Esophagus squamous epithelium (tissue), 5 donors: ENCODE results near the gene PRDM4. TPM values are rescaled to one million over a fixed set of nuclear protein-coding genes. Genes with fewer than 3 reads are reported as not detected.

Source experiments
- DNase-seq: peaks from one replicate; lab custom pipeline; 2025; lab: John Stamatoyannopoulos, UW
- H3K27ac ChIP-seq, 4 donors: fragments of 200-600 bp; sonication (generic); one replicate each; pipeline ENCODE4 v1.5.1; 2016 to 2019; ENCODE audit warnings: mild to moderate bottlenecking in 1 of 4
- H3K27me3 ChIP-seq, 4 donors: fragments of 200-600 bp; sonication (generic); 1 replicate in 3 of 4; 2 replicates in 1 of 4; pipeline versions ENCODE4 v1.5.1 to v1.6.0; 2017 to 2021; ENCODE audit warnings: antibody characterized with exemption in 1 of 4
- H3K36me3 ChIP-seq, 3 donors: fragments of 200-600 bp; sonication (generic); one replicate each; pipeline ENCODE4 v1.5.1; 2016 to 2019
- H3K4me1 ChIP-seq, 3 donors: fragments of 200-600 bp; sonication (generic); one replicate each; pipeline ENCODE4 v1.5.1; 2017 to 2019
- H3K4me3 ChIP-seq, 4 donors: fragments of 200-600 bp; sonication (generic); 1 replicate in 3 of 4; 2 replicates in 1 of 4; pipeline ENCODE4 v1.5.1; 2016 to 2019; ENCODE audit warnings: mild to moderate bottlenecking in 2 of 4, moderate library complexity in 1 of 4
- H3K9me3 ChIP-seq, 3 donors: fragments of 200-600 bp; sonication (generic); one replicate each; pipeline ENCODE4 v1.5.1; 2016 to 2019
- POLR2A ChIP-seq, 4 donors: fragments of 450-650 bp; IDR thresholded peaks; one replicate each; pipeline ENCODE4 v1.6.1; 2017; ENCODE audit warnings: antibody characterized with exemption in 4 of 4, mild to moderate bottlenecking in 4 of 4, moderate library complexity in 3 of 4
- WGBS, 2 donors: methylation state at CpG; one replicate each; pipeline ENCODE4 v1.1.5; 2018; 5-methylcytosine and 5-hydroxymethylcytosine counted together
- intact Hi-C: fragments of 100-400 bp; cut with DNase I; formaldehyde crosslinking; loops from one replicate; pipeline ENCODE4 v1.15.0; 2022
- total RNA-seq, 4 donors: library from RNA; depleted of rRNA; stranded (reverse); fragments of >200 nt; gene quantifications; one replicate each; pipeline ENCODE4 v1.1.0, GENCODE V29; 2016
- TF ChIP-seq, protein P1 (sequence below), 6 experiments: fragments of 450-650 bp in 4 of 6; fragments of 200-600 bp in 2 of 6; sonication (generic) in 2 of 6; IDR thresholded peaks; one replicate each; pipeline ENCODE4 v1.5.1; 2016 to 2019; ENCODE audit warnings: antibody characterized with exemption in 6 of 6, mild to moderate bottlenecking in 4 of 6, moderate library complexity in 4 of 6
- donor health status: DM: yes; HTN: yes; CAD: no.

PRDM4 gene, protein sequence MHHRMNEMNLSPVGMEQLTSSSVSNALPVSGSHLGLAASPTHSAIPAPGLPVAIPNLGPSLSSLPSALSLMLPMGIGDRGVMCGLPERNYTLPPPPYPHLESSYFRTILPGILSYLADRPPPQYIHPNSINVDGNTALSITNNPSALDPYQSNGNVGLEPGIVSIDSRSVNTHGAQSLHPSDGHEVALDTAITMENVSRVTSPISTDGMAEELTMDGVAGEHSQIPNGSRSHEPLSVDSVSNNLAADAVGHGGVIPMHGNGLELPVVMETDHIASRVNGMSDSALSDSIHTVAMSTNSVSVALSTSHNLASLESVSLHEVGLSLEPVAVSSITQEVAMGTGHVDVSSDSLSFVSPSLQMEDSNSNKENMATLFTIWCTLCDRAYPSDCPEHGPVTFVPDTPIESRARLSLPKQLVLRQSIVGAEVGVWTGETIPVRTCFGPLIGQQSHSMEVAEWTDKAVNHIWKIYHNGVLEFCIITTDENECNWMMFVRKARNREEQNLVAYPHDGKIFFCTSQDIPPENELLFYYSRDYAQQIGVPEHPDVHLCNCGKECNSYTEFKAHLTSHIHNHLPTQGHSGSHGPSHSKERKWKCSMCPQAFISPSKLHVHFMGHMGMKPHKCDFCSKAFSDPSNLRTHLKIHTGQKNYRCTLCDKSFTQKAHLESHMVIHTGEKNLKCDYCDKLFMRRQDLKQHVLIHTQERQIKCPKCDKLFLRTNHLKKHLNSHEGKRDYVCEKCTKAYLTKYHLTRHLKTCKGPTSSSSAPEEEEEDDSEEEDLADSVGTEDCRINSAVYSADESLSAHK
- 10 to 100 TPM; 11.4 to 24.8 (median 22.9) TPM for total RNA-seq

DNA sequence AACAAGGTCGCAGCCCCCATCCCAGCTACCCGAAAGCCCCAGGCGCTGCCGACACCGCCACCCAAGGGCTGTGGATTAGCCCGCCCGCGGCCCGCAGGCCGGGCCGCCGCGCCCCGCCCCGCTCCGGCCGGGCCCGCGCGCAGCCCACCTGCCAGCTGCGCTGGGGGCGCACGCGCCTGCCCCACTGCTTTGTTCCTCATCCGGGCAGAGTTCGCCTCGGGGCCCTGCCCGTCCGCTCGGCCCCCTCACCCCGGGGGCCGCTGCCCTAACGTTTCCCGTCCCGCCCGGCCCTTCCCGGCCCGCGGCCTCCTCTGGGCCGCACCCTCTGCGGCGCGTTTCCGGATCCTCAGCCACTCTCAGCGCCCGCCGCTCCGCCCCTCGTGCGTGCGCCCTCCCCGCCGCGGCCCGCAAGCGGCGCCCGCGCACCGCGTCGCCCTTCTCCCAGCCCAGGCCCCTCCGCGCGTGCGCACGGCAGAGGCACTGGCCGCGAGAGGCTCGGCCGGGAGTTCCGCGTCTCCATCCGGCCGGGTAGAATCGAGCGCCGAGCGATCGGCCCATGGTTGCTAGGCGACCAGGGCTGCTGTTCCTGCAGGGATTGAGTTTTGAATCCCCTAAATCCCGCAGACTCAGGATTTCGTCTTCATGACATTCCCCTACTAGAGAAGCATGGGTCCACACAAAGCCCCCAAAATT lies at the start of gene PRDM4:
Gene PRDM4, minus strand, starts transcription at position 329 of the 693 bp plus-strand sequence. CDS start 622 bp downstream, outside the sequence.
- H3K9me3 ChIP-seq: no peaks in the 10 kb centered on the region
- peak within 1 kb of the TSS; percentile 88 to 92 (median 90) for H3K27ac ChIP-seq
- intact Hi-C loops: loop anchor here (5.0 kb wide), 1 partner anchor 121 kb away; no protein-coding TSS in a partner anchor
- peaks cover 17 to 38% (median 23%) of the 10 kb centered on the region in 3 donors for H3K4me1 ChIP-seq
- WGBS, 2 donors: 0% methylated on average over 6 of the region's 83 CpGs; no CpG with 5 or more reads in 1 of the 2 donors
- peak within 1 kb of the TSS; percentile 69 to 94 (median 90) for H3K4me3 ChIP-seq
- peak in 3 of 4 donors; percentile 92 to 97 (median 92) for TF ChIP-seq POLR2A (IDR thresholded peaks at IDR 0.05)
- TF ChIP-seq, protein P1, sequence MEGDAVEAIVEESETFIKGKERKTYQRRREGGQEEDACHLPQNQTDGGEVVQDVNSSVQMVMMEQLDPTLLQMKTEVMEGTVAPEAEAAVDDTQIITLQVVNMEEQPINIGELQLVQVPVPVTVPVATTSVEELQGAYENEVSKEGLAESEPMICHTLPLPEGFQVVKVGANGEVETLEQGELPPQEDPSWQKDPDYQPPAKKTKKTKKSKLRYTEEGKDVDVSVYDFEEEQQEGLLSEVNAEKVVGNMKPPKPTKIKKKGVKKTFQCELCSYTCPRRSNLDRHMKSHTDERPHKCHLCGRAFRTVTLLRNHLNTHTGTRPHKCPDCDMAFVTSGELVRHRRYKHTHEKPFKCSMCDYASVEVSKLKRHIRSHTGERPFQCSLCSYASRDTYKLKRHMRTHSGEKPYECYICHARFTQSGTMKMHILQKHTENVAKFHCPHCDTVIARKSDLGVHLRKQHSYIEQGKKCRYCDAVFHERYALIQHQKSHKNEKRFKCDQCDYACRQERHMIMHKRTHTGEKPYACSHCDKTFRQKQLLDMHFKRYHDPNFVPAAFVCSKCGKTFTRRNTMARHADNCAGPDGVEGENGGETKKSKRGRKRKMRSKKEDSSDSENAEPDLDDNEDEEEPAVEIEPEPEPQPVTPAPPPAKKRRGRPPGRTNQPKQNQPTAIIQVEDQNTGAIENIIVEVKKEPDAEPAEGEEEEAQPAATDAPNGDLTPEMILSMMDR (IDR thresholded peaks at IDR 0.05): peak in 5 of 6 experiments; percentile 28 to 85 (median 65)
- no peaks in the 10 kb centered on the region for H3K27me3 ChIP-seq
- peaks cover 0 to 23% (median 4%) of the 10 kb centered on the region in 3 donors for H3K36me3 ChIP-seq
- DNase-seq: peak; percentile 53

DNA sequence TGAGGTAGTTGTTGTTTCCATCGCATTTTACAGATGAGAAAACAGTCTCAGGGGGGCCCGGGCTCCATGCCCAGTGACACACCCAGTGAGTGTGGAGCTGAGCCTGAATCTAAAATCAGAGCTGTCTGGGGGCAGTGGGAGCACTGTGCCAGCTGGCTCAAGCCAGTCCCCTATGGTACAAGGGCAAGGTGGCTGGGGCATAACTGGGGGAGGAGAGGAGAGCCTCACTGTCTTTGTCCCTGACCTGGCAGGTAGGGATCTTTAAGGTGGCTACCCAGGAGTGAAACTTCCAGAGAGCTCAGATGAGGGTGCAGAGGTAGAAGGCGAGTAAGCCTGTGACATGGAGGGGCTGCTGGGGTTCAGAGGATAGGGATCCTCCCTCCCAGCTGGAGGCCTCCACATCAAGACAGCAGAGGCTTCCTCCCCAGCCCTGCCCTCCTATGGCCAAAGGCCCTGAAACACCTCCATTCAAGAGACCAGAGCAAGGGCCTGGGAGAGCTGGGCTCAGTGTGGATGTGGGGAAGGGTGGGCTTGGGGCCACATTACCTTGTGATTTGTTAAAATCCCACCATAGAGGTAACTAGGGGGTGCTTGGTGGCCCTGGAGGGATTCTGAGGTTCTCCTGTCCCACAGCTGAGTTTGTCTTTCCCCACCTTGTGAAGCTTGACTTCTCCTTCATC lies 46.7 kb upstream of the PRDM4 start:
- no peaks in the 10 kb centered on the region for H3K36me3 ChIP-seq
- no peak overlapping the region for H3K4me3 ChIP-seq
- 47 to 78% methylated on average over 3 of the region's 3 CpGs for WGBS, 2 donors
- peaks cover 0 to 22% (median 0%) of the 10 kb centered on the region in 4 donors for H3K27me3 ChIP-seq
- H3K27ac ChIP-seq: no peak overlapping the region
- H3K9me3 ChIP-seq: no peaks in the 10 kb centered on the region
- intact Hi-C loops: no loop called here
- no peaks in the 10 kb centered on the region for H3K4me1 ChIP-seq
- TF ChIP-seq, protein P1 (IDR thresholded peaks at IDR 0.05): no peak
- no peak for TF ChIP-seq POLR2A (IDR thresholded peaks at IDR 0.05)
- no peak for DNase-seq

DNA sequence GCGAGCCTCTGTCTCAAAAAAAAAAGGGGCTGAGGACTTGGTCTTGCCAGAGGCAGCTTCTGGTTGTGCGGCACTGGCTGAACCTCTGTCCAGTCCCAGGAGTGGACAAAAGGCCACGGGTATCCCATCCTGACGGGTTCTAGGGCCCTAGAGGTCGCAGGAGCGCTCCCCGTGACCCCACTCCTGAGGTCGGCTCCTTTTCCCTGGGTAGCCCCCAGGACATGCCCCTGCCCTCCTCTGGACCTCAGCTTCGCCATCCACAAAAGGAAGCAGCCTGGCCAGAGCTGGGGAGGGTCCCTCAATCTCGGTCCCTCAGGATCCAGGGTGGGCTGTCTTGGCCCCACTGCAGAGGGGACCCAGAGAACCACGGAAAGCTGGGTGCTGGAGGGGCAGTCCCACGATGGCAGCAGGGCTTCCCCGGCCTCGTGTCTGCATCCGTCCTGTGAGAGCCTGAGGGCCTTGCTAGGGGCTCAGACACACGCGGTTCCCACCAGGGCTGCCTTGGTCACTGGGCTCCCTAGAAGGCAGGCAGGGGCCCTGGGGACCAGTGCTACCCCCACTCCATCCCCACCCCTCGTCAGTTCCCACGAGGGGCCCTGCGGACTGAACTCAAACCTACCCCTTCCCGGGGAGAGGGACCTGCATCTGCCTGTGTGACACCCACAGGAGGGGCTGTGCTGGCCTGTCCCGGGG lies 44.7 kb upstream of the PRDM4 start:
- Histone ChIP-seq H3K4me3 (no peak overlapping the region), H3K36me3 (no peaks in the 10 kb centered on the region), H3K27me3 (peaks cover 0 to 18% (median 0%) of the 10 kb centered on the region in 4 donors), H3K27ac (no peak overlapping the region), H3K9me3 (no peaks in the 10 kb centered on the region), H3K4me1 (no peaks in the 10 kb centered on the region)
- DNase-seq: no peak
- intact Hi-C loops: no loop called here
- 80 to 96% methylated on average over 3 to 4 of the region's 22 CpGs for WGBS, 2 donors
- no peak for TF ChIP-seq POLR2A (IDR thresholded peaks at IDR 0.05)
- TF ChIP-seq, protein P1 (IDR thresholded peaks at IDR 0.05): no peak

DNA sequence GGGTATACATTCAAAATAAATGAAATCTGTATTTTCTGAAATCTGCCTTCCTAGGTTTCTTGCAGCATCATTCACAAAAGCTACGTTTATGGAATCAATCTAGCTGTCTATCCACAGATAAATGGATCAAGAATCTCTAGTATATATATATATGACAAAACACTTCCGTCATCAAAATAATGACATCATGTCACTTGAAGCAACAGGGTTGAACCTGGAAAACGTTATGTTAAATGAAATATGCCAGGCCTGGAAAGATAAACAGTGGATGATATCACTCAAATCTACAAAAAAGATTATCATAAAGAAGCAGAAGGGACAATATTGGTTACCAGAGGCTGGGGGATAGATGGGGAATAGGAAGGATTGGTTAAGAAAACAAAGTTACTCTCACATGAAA lies 42.2 kb upstream of the PRDM4 start:
- WGBS, 2 donors: 24 to 43% methylated on average over 3 of the region's 3 CpGs
- no peaks in the 10 kb centered on the region for H3K36me3 ChIP-seq
- no peaks in the 10 kb centered on the region for H3K9me3 ChIP-seq
- no peak overlapping the region for H3K4me3 ChIP-seq
- no peaks in the 10 kb centered on the region for H3K4me1 ChIP-seq
- intact Hi-C loops: no loop called here
- TF ChIP-seq, protein P1 (IDR thresholded peaks at IDR 0.05): no peak
- H3K27me3 ChIP-seq: peaks cover 0 to 15% (median 0%) of the 10 kb centered on the region in 4 donors
- DNase-seq: no peak
- H3K27ac ChIP-seq: no peak overlapping the region
